ENCODE results near the gene RIPPLY3. TPM values are rescaled to one million over a fixed set of nuclear protein-coding genes. Genes with fewer than 3 reads are reported as not detected.
A peak's percentile ranks its signal among the peaks of the same experiment; 100 is the strongest.

Gene RIPPLY3
- total and polyA plus RNA-seq, 11 donors: not detected

DNA sequence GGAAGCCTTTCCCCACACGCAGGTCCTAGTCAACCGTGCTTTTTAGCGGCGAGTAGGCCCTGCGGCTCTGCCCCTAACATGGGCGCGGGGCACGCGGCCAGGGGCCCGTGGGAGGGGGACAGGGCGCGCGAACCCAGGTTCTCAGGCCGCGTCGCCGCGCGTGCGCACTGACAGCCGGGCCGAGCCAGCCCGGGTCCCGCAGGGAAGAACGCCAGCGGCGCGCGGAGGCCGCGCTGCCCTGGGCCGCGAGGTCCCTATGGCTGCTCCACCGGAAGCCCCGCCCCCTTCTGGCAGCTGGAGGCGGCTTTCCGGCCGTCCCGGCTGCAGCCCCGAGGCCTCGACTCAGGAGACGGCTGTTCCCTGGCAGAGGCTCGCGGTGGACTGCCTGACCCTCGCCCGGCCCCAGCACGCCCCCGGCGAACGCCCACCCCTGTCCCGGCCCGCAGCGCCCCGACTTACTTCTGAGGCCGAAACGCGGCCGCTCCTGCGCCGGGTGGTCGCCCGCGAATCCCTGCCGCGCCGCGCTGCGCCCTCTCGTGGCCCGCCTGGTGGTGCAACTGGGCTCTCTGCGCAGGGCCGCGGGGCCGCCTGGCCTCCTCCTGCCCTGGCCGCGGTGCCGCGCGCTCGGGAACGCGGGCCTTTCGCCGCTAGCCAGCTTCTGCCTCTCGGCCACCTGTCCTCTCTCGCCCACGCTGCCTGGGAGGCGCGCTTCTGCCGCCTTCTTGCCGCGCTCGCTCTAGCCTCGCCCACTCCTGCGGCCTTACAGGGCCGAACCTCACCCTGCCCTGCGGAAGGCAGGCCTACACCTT is 16.6 kb upstream of the RIPPLY3 start:
- DNase-seq (peak; percentile 96 to 98 (median 96)), ATAC-seq (peak; percentile 96 to 99 (median 97))
- Histone ChIP-seq H3K36me3 (no peaks in the 10 kb centered on the region), H3K9me3 (no peaks in the 10 kb centered on the region), H3K4me3 (peak overlapping the region; percentile 39 to 77 (median 69)), H3K27ac (peak overlapping the region; percentile 69 to 98 (median 94)), H3K27me3 (peaks cover 0 to 16% (median 3%) of the 10 kb centered on the region in 9 donors), H3K4me1 (peaks cover 0 to 10% (median 0%) of the 10 kb centered on the region in 12 donors)
- WGBS, 4 donors: 1 to 5% (median 2%) methylated on average over 20 to 97 of the region's 97 CpGs
- intact Hi-C loops (cut with DNase I): loop anchor here in 6 of 10 donors (1.0 to 10.0 kb wide), 7 partner anchors 23 to 87 kb away; partner anchors contain the start of genes PIGP (in 4 of the 6) and TTC3 (in 4 of the 6)
- TF ChIP-seq POLR2A (IDR thresholded peaks at IDR 0.05): peak in 1 of 2 donors; percentile 65
- TF ChIP-seq, protein P1, sequence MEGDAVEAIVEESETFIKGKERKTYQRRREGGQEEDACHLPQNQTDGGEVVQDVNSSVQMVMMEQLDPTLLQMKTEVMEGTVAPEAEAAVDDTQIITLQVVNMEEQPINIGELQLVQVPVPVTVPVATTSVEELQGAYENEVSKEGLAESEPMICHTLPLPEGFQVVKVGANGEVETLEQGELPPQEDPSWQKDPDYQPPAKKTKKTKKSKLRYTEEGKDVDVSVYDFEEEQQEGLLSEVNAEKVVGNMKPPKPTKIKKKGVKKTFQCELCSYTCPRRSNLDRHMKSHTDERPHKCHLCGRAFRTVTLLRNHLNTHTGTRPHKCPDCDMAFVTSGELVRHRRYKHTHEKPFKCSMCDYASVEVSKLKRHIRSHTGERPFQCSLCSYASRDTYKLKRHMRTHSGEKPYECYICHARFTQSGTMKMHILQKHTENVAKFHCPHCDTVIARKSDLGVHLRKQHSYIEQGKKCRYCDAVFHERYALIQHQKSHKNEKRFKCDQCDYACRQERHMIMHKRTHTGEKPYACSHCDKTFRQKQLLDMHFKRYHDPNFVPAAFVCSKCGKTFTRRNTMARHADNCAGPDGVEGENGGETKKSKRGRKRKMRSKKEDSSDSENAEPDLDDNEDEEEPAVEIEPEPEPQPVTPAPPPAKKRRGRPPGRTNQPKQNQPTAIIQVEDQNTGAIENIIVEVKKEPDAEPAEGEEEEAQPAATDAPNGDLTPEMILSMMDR (IDR thresholded peaks at IDR 0.05): peak; percentile 65 to 99 (median 94)

DNA sequence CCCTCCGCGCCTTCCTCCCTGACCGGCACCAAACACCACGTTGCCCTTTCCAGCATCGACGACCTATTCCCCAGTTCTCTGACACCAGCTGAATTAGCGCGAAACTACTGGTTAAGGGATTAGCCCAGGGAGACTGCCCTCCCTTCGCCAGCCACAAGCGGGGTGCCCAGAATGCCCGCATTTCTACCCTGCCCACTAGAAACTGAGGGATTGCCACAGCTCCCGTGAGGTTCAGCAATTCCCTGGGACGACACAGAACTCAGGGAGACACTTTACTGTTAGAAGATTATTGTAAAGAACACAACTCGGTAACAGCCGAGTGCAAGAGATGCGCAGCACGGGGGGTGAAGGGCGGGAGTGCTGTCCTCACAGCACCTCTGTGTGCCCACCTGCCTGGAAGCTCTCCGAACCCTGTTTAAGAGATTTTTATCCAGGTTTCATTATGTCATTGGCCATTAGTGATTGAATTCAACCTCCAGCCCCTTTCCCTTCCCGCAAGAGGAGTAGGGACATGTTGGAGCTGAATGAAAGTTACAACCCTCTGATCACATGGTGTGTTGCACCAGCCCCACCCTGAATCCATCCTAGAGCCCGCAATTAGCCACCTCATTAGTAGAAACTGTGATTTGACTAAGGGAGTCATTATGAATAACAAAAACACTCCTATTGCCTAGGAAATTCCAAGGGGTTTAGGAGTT is 15.8 kb upstream of the RIPPLY3 start:
- Histone ChIP-seq H3K27me3 (peaks cover 0 to 16% (median 3%) of the 10 kb centered on the region in 9 donors), H3K27ac (peak overlapping the region; percentile 69 to 98 (median 94)), H3K36me3 (no peaks in the 10 kb centered on the region), H3K4me1 (peaks cover 0 to 10% (median 0%) of the 10 kb centered on the region in 12 donors), H3K9me3 (no peaks in the 10 kb centered on the region), H3K4me3 (peak overlapping the region; percentile 39 to 77 (median 69))
- 63 to 79% (median 65%) methylated on average over 17 to 21 of the region's 21 CpGs for WGBS, 4 donors
- intact Hi-C loops (cut with DNase I): loop anchor here in 5 of 10 donors (1.0 to 10.0 kb wide), 5 partner anchors 51 to 87 kb away; partner anchors contain the start of genes PIGP (in 3 of the 5) and TTC3 (in 3 of the 5)
- DNase-seq (no peak), ATAC-seq (no peak)
- TF ChIP-seq POLR2A (IDR thresholded peaks at IDR 0.05): no peak
- TF ChIP-seq, protein P1 (IDR thresholded peaks at IDR 0.05): no peak

DNA sequence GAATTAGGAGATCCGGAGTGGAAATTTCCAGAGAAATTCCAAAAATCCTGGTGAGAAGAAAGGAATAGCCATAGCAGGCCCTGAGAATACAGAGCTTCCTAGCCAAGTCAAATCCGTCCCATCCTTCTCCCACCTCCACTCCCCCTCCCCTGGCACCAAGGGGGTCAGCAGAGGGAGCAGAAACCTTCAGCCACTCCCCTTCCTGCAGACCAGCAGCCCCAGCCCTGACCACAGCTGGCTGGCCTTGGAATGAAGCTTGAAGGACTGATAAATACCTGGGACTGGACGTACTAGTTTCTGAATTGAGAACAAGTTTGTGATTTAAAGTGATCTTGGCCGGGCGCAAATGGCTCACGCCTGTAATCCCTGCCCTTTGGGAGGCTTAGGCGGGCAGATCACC is 13.8 kb upstream of the RIPPLY3 start:
- peaks cover 0 to 16% (median 3%) of the 10 kb centered on the region in 9 donors for H3K27me3 ChIP-seq
- no peak overlapping the region for H3K4me3 ChIP-seq
- 64 to 89% (median 85%) methylated on average over 7 of the region's 7 CpGs for WGBS, 4 donors
- ATAC-seq (no peak), DNase-seq (no peak)
- intact Hi-C loops (cut with DNase I): loop anchor here in 4 of 10 donors (5.0 to 10.0 kb wide), 3 partner anchors 80 to 85 kb away; partner anchors contain the start of genes PIGP (in 3 of the 4) and TTC3 (in 3 of the 4)
- no peaks in the 10 kb centered on the region for H3K9me3 ChIP-seq
- TF ChIP-seq, protein P1 (IDR thresholded peaks at IDR 0.05): no peak
- TF ChIP-seq POLR2A (IDR thresholded peaks at IDR 0.05): no peak
- no peak overlapping the region for H3K27ac ChIP-seq
- peaks cover 0 to 10% (median 0%) of the 10 kb centered on the region in 12 donors for H3K4me1 ChIP-seq
- no peaks in the 10 kb centered on the region for H3K36me3 ChIP-seq
